H9 (cell line): ENCODE measurements around the gene SETBP1. TPM values are rescaled to one million over a fixed set of nuclear protein-coding genes. Genes with fewer than 3 reads are reported as not detected.

Experiments used
- DNase-seq: peaks from one replicate; pipeline ENCODE4 v3.0.0-alpha.2; 2017
- H2AFZ ChIP-seq: one replicate; pipeline ENCODE4 v1.6.1; 2013; ENCODE audit warnings: mild to moderate bottlenecking, low read length, control low read depth, moderate library complexity
- H2AK5ac ChIP-seq: 2 replicates; pipeline ENCODE4 v1.6.1; 2013; ENCODE audit warnings: low read length, control low read depth, mixed read lengths; ENCODE audit not compliant: insufficient read length
- H2BK120ac ChIP-seq: one replicate; pipeline ENCODE4 v1.6.1; 2013; ENCODE audit warnings: low read depth, mild to moderate bottlenecking, low read length, control low read depth, inconsistent platforms; ENCODE audit not compliant: poor library complexity, severe bottlenecking
- H2BK12ac ChIP-seq: 2 replicates; pipeline ENCODE4 v1.6.1; 2013; ENCODE audit warnings: low read length, control low read depth, mixed read lengths, low read depth; ENCODE audit not compliant: insufficient read length
- H2BK15ac ChIP-seq: 2 replicates; pipeline ENCODE4 v1.6.1; 2013; ENCODE audit warnings: low read depth, low read length, control low read depth
- H2BK20ac ChIP-seq: one replicate; pipeline ENCODE4 v1.6.1; 2013; ENCODE audit warnings: low read depth, mild to moderate bottlenecking, low read length, control low read depth, inconsistent platforms; ENCODE audit not compliant: poor library complexity, severe bottlenecking
- H2BK5ac ChIP-seq: 2 replicates; pipeline ENCODE4 v1.6.1; 2013; ENCODE audit warnings: low read length, control low read depth, mixed read lengths; ENCODE audit not compliant: insufficient read length
- H3K14ac ChIP-seq: 2 replicates; pipeline ENCODE4 v1.6.1; 2013; ENCODE audit warnings: low read length, control low read depth; ENCODE audit not compliant: insufficient read depth
- H3K18ac ChIP-seq: 2 replicates; pipeline ENCODE4 v1.6.1; 2013; ENCODE audit warnings: low read depth, mild to moderate bottlenecking, mixed read lengths, low read length, control low read depth; ENCODE audit not compliant: insufficient read length
- H3K23ac ChIP-seq: 2 replicates; pipeline ENCODE4 v1.6.1; 2013; ENCODE audit warnings: low read length, control low read depth, mixed read lengths, low read depth; ENCODE audit not compliant: insufficient read length
- H3K23me2 ChIP-seq: 2 replicates; pipeline ENCODE4 v1.6.1; 2013; ENCODE audit warnings: low read depth, mild to moderate bottlenecking, mixed read lengths, low read length, control low read depth; ENCODE audit not compliant: insufficient read length, poor library complexity, severe bottlenecking
- H3K27ac ChIP-seq: 2 replicates; pipeline ENCODE4 v1.5.1; 2013; ENCODE audit warnings: low read length, control low read depth, mixed read lengths, low read depth; ENCODE audit not compliant: insufficient read length
- H3K27me3 ChIP-seq: 2 replicates; pipeline ENCODE4 v1.6.1; 2013; ENCODE audit warnings: low read length, control low read depth, inconsistent platforms; ENCODE audit not compliant: insufficient read depth
- H3K4ac ChIP-seq: 2 replicates; pipeline ENCODE4 v1.6.1; 2013; ENCODE audit warnings: low read depth, mild to moderate bottlenecking, control low read depth, inconsistent platforms, low read length, moderate library complexity
- H3K4me1 ChIP-seq: 2 replicates; pipeline ENCODE4 v1.6.1; 2013; ENCODE audit warnings: low read length, control low read depth, inconsistent platforms; ENCODE audit not compliant: insufficient read depth
- H3K4me2 ChIP-seq: 2 replicates; pipeline ENCODE4 v1.6.1; 2013; ENCODE audit warnings: low read length, control low read depth, mixed read lengths; ENCODE audit not compliant: insufficient read length, insufficient read depth
- H3K56ac ChIP-seq: 2 replicates; pipeline ENCODE4 v1.6.1; 2013; ENCODE audit warnings: low read depth, mild to moderate bottlenecking, mixed read lengths, low read length, control low read depth; ENCODE audit not compliant: insufficient read length
- H3K79me1 ChIP-seq: 2 replicates; pipeline ENCODE4 v1.6.1; 2013; ENCODE audit warnings: low read depth, mild to moderate bottlenecking, moderate library complexity, low read length, control low read depth, inconsistent platforms; ENCODE audit not compliant: insufficient read depth, poor library complexity, severe bottlenecking
- H3K79me2 ChIP-seq: 2 replicates; pipeline ENCODE4 v1.6.1; 2013; ENCODE audit warnings: low read length, control low read depth, inconsistent platforms; ENCODE audit not compliant: insufficient read depth
- H3K9ac ChIP-seq: 2 replicates; pipeline ENCODE4 v1.6.1; 2013; ENCODE audit warnings: low read length, control low read depth, mixed read lengths; ENCODE audit not compliant: insufficient read length; ENCODE audit errors: extremely low read depth
- H3K9me3 ChIP-seq: one replicate; pipeline ENCODE4 v1.6.1; 2013; ENCODE audit warnings: low read depth, low read length, inconsistent platforms; ENCODE audit not compliant: control insufficient read depth
- H3T11ph ChIP-seq: one replicate; pipeline ENCODE4 v1.6.1; 2013; ENCODE audit warnings: mild to moderate bottlenecking, low read length, control low read depth, inconsistent platforms
- H4K20me1 ChIP-seq: one replicate; pipeline ENCODE4 v1.6.1; 2013; ENCODE audit not compliant: control insufficient read depth, insufficient read length, insufficient read depth
- H4K5ac ChIP-seq: 2 replicates; pipeline ENCODE4 v1.6.1; 2013; ENCODE audit warnings: low read depth, mild to moderate bottlenecking, mixed read lengths, low read length, control low read depth; ENCODE audit not compliant: insufficient read length
- H4K8ac ChIP-seq: replicated peaks from 2 replicates; pipeline ENCODE4 v1.6.1; 2013; ENCODE audit warnings: low read length, control low read depth, mixed read lengths, low read depth; ENCODE audit not compliant: insufficient read length
- H4K91ac ChIP-seq: 2 replicates; pipeline ENCODE4 v1.6.1; 2013; ENCODE audit warnings: low read depth, mild to moderate bottlenecking, moderate library complexity, mixed read lengths, low read length, control low read depth; ENCODE audit not compliant: insufficient read length
- H3K27ac Mint-ChIP-seq, 3 experiments: 2 replicates in 2 of 3; 3 replicates in 1 of 3; pipeline ENCODE4 v1.8.0; 2020 to 2021; ENCODE audit warnings: mixed read lengths in 3 of 3, mild to moderate bottlenecking in 1 of 3, moderate library complexity in 1 of 3
- H3K27me3 Mint-ChIP-seq: 2 replicates; pipeline ENCODE4 v1.8.0; 2021; ENCODE audit warnings: low read depth, mild to moderate bottlenecking, moderate library complexity, mixed read lengths
- H3K36me3 Mint-ChIP-seq, 3 experiments: 2 replicates in 2 of 3; 3 replicates in 1 of 3; pipeline ENCODE4 v1.8.0; 2020 to 2021; ENCODE audit warnings: low read depth in 3 of 3, mixed read lengths in 3 of 3; ENCODE audit not compliant: insufficient read depth in 1 of 3
- H3K4me1 Mint-ChIP-seq, 2 experiments: 2 replicates each; pipeline ENCODE4 v1.8.0; 2020; ENCODE audit warnings: mixed read lengths in 2 of 2
- H3K4me3 Mint-ChIP-seq, 2 experiments: 2 replicates in 1 of 2; 3 replicates in 1 of 2; pipeline ENCODE4 v1.8.0; 2020 to 2021; ENCODE audit warnings: mild to moderate bottlenecking in 2 of 2, mixed read lengths in 2 of 2, moderate library complexity in 1 of 2
- H3K9me3 Mint-ChIP-seq, 2 experiments: 2 replicates in 1 of 2; 3 replicates in 1 of 2; pipeline ENCODE4 v1.8.0; 2020; ENCODE audit warnings: mild to moderate bottlenecking in 2 of 2, mixed read lengths in 2 of 2, moderate library complexity in 1 of 2
- CTCF ChIP-seq: fragments of 200-600 bp; sonication (generic); conservative IDR thresholded peaks from 3 replicates; pipeline ENCODE4 v1.8.0; 2021; ENCODE audit warnings: antibody characterized with exemption, mild to moderate bottlenecking
- WGBS: extraction: QIAGEN DNeasy Blood & Tissue Kit; methylation state at CpG from one replicate; pipeline ENCODE4 v1.1.7; 2013; ENCODE audit warnings: missing lambda C conversion rate, low lambda C conversion rate, mixed read lengths; ENCODE audit not compliant: insufficient read length; ENCODE audit errors: extremely low coverage; 5-methylcytosine and 5-hydroxymethylcytosine counted together
- total RNA-seq: library from RNA; stranded (reverse); gene quantifications from 2 replicates; pipeline ENCODE4 v1.2.1, GENCODE V29; 2021

The SETBP1 gene
- total RNA-seq, 1 experiment from 2014 or later, result 4.6 TPM

GRCh38 chr18:45103319-45104048 is 422.8 kb downstream of the SETBP1 start:
- Histone ChIP-seq H3K14ac (no peak overlapping the region), H2AFZ (no peak overlapping the region), H4K91ac (no peak overlapping the region), H3K56ac (no peak overlapping the region), H2BK20ac (no peak overlapping the region), H2AK5ac (no peak overlapping the region), H3K9ac (no peak overlapping the region), H4K20me1 (no peaks in the 10 kb centered on the region), H4K5ac (no peak overlapping the region), H3K23me2 (no peaks in the 10 kb centered on the region), H3K4me1 (0 out of 2 replicates have a peak, but pooled peaks cover 3% of the 10 kb centered on the region), H2BK15ac (no peak overlapping the region), H3K79me2 (no peaks in the 10 kb centered on the region), H2BK120ac (no peak overlapping the region), H3K4ac (no peak overlapping the region), H3K23ac (no peak overlapping the region), H2BK5ac (no peak overlapping the region), H3K79me1 (no peaks in the 10 kb centered on the region), H3K9me3 (no peaks in the 10 kb centered on the region), H3K27me3 (no peaks in the 10 kb centered on the region), H3K4me2 (no peak overlapping the region), H2BK12ac (no peak overlapping the region), H3T11ph (no peak overlapping the region), H3K27ac (no peak overlapping the region), H4K8ac (no peak overlapping the region), H3K18ac (no peak overlapping the region)
- peaks cover 13 to 20% of the 10 kb centered on the region in 2 experiments for H3K4me1 Mint-ChIP-seq
- no peak for TF ChIP-seq CTCF
- peak overlapping the region in 1 of 3 experiments; percentile 53; a peak in 1 of 7 replicates for H3K27ac Mint-ChIP-seq
- H3K27me3 Mint-ChIP-seq, result no peaks in the 10 kb centered on the region
- H3K4me3 Mint-ChIP-seq, result no peak overlapping the region
- WGBS, result no CpG with 5 or more reads among the region's 5 CpGs
- DNase-seq, result no peak
- H3K9me3 Mint-ChIP-seq, result no peaks in the 10 kb centered on the region; a peak in 2 of 5 replicates
- H3K36me3 Mint-ChIP-seq, result 0 out of 7 replicates have a peak, but pooled peaks cover 0 to 2% (median 0%) of the 10 kb centered on the region in 3 experiments
